ENCODE results near the gene ZNF226.
A peak's percentile ranks its signal among the peaks of the same experiment; 100 is the strongest.
"Not testable (repeated sequence)": the region's sequence is repeated elsewhere in the genome, so short reads cannot be mapped to it uniquely, and the experiment has no call there.

ZNF226 gene

DNA sequence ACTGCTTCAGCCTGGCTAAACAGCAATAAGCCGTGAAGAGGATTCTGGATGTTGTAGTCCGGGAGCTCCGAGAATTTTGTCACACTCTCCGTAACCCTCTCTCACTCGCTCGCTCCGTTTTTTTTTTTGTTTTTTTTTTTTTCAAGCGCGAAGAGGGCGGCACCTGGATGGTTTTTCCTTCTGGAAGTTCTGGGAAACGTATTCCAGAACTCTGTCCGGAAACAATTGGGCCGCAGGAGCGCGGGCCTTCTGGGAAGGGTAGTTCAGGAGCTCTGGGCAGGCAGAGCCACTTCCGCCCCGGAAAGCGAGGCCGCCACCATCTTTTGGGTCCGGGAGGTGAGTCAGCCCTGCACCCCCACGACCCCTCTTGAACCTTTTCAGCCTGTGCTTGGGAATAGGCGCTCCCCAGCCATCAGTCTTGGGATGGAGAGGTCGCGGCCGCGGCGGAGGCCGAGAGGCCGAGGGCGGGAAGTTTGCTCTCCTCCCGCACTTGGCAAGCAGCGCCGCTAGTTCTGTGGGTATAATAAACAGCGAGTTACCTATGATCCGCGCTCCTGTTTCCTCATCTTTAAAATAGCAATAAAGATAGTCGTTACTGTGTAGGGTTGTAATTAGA lies 47.5 kb downstream of the ZNF226 start, which contains the start of gene ZNF227:
Gene ZNF227 (plus strand): TSS at position 283 of the 616 bp plus-strand sequence. CDS start 5,261 bp downstream, outside the sequence.
- peak; percentile 98 for DNase-seq (ENCODE audit: low spot score)

GRCh38 chr19:44212866-44213346 lies 48.0 kb downstream of the ZNF226 start:
- peak; percentile 85 for DNase-seq (ENCODE audit: low spot score)

DNA sequence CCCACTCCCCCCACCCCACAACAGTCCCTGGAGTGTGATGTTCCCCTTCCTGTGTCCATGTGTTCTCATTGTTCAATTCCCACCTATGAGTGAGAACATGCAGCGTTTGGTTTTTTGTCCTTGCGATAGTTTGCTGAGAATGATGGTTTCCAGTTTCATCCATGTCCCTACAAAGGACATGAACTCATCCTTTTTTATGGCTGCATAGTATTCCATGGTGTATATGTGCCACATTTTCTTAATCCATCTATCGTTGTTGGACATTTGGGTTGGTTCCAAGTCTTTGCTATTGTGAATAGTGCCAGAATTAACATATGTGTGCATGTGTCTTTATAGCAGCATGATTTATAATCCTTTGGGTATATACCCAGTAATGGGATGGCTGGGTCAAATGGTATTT lies 55.0 kb downstream of the ZNF226 start:
- DNase-seq (ENCODE audit: low spot score) = not testable (repeated sequence)

DNA sequence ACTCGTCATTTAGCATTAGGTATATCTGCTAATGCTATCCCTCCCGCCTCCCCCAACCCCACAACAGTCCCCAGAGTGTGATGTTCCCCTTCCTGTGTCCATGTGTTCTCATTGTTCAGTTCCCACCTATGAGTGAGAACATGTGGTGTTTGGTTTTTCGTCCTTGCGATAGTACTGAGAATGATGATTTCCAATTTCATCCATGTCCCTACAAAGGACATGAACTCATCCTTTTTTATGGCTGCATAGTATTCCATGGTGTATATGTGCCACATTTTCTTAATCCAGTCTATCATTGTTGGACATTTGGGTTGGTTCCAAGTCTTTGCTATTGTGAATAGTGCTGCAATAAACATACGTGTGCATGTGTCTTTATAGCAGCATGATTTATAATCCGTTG lies 55.9 kb downstream of the ZNF226 start:
- DNase-seq (ENCODE audit: low spot score) = not testable (repeated sequence)

DNA sequence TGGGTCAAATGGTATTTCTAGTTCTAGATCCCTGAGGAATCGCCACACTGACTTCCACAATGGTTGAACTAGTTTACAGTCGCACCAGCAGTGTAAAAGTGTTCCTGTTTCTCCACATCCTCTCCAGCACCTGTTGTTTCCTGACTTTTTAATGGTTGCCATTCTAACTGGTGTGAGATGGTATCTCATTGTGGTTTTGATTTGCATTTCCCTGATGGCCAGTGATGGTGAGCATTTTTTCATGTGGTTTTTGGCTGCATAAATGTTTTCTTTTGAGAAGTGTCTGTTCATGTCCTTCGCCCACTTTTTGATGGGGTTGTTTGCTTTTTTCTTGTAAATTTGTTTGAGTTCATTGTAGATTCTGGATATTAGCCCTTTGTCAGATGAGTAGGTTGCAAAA lies 56.4 kb downstream of the ZNF226 start:
- not testable (repeated sequence) for DNase-seq (ENCODE audit: low spot score)
